Fibroblast of lung (primary cell): ENCODE results near the gene MAPK8. TPM values are rescaled to one million over a fixed set of nuclear protein-coding genes. Genes with fewer than 3 reads are reported as not detected.

Source experiments
- DNase-seq, 2 donors: peaks; one replicate each; pipeline versions ENCODE4 v3.0.0 to v3.0.0-alpha.2; 2010; ENCODE audit warnings: low read depth in 2 of 2
- H2AFZ ChIP-seq: 2 replicates; pipeline ENCODE4 v1.5.1; 2012; ENCODE audit warnings: low read length, control low read depth, inconsistent platforms
- H3K27ac ChIP-seq: 2 replicates; pipeline ENCODE4 v1.5.1; 2011; ENCODE audit warnings: low read length, control low read depth; ENCODE audit not compliant: insufficient read depth
- H3K27me3 ChIP-seq: 2 replicates; pipeline ENCODE4 v1.5.1; 2011; ENCODE audit warnings: mild to moderate bottlenecking, low read length; ENCODE audit not compliant: control insufficient read depth, insufficient read depth
- H3K36me3 ChIP-seq: 2 replicates; pipeline ENCODE4 v1.5.1; 2011; ENCODE audit warnings: low read length; ENCODE audit not compliant: control insufficient read depth, insufficient read depth
- H3K4me1 ChIP-seq: 2 replicates; pipeline ENCODE4 v1.5.1; 2011; ENCODE audit warnings: low read length; ENCODE audit not compliant: control insufficient read depth, insufficient read depth; ENCODE audit errors: extremely low read depth
- H3K4me2 ChIP-seq: 2 replicates; pipeline ENCODE4 v1.5.1; 2011; ENCODE audit warnings: low read length, control low read depth; ENCODE audit not compliant: insufficient read depth; ENCODE audit errors: extremely low read depth
- H3K4me3 ChIP-seq, 4 experiments: fragments of 200-600 bp in 1 of 4; sonication (generic) in 1 of 4; replicated peaks in 1 of 4; 2 replicates each; pipeline ENCODE4 v1.5.1; 2011 to 2016; ENCODE audit warnings: low read length in 4 of 4, low read depth in 3 of 4, mild to moderate bottlenecking in 3 of 4, control low read depth in 2 of 4, inconsistent platforms in 1 of 4, mixed read lengths in 1 of 4; ENCODE audit not compliant: insufficient read depth in 1 of 4; ENCODE audit errors: control extremely low read depth in 1 of 4
- H3K79me2 ChIP-seq: 2 replicates; pipeline ENCODE4 v1.5.1; 2012; ENCODE audit warnings: mild to moderate bottlenecking, low read length, inconsistent platforms; ENCODE audit not compliant: control insufficient read depth, insufficient read depth
- H3K9ac ChIP-seq: 2 replicates; pipeline ENCODE4 v1.5.1; 2011; ENCODE audit warnings: mild to moderate bottlenecking, low read length, control low read depth; ENCODE audit not compliant: insufficient read depth
- H3K9me3 ChIP-seq: 2 replicates; pipeline ENCODE4 v1.5.1; 2012; ENCODE audit warnings: low read depth, low read length; ENCODE audit not compliant: control insufficient read depth, insufficient read depth
- H4K20me1 ChIP-seq: 2 replicates; pipeline ENCODE4 v1.5.1; 2011; ENCODE audit warnings: low read length; ENCODE audit not compliant: control insufficient read depth, insufficient read depth; ENCODE audit errors: extremely low read depth
- CTCF ChIP-seq, 2 donors: IDR thresholded peaks in 1 of 2; conservative IDR thresholded peaks in 1 of 2; 1 replicate in 1 of 2; 2 replicates in 1 of 2; pipeline ENCODE4 v1.5.1; 2011 to 2012; ENCODE audit warnings: low read length in 2 of 2, control low read depth in 1 of 2, inconsistent platforms in 1 of 2, low read depth in 1 of 2, mild to moderate bottlenecking in 1 of 2
- EZH2 ChIP-seq: IDR thresholded peaks from 2 replicates; pipeline ENCODE4 v1.5.1; 2012; ENCODE audit warnings: low read length, control low read depth, mild to moderate bottlenecking; ENCODE audit errors: missing control alignments
- polyA plus RNA-seq, 2 donors: library from polyadenylated mRNA; depleted of rRNA in 1 of 2; stranded (reverse) in 1 of 2; unstranded in 1 of 2; fragments of >200 nt; gene quantifications; 2 replicates each; pipeline ENCODE4 v1.2.1, GENCODE V29; 2011 to 2012; ENCODE audit warnings: missing spikeins in 1 of 2
- total RNA-seq: library from RNA; depleted of rRNA; stranded (reverse); fragments of >200 nt; gene quantifications from 2 replicates; pipeline ENCODE4 v1.2.1, GENCODE V29; 2014

Gene MAPK8
- total and polyA plus RNA-seq, 2 donors (not counting 1 experiment from before 2014, with no cell fraction given): 29.4 to 53.7 TPM

DNA sequence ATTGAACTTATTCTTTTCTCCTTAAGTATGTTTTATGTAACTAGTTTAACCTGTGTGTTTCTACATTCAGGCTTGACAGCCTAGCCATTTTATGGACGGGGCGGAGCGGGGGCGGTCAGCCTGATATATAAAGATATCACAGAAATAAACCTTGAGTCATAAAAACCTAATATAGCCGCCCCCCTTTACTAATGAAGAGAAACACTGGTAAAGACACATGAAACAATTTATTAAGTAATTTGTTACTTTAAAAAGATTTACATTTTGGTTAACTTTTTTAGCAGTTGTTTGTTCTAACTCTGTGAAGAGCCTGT, 84.0 kb downstream of the MAPK8 start:
- Histone ChIP-seq H3K79me2 (peaks cover 16% of the 10 kb centered on the region), H4K20me1 (peaks cover 3% of the 10 kb centered on the region), H3K9me3 (no peaks in the 10 kb centered on the region), H3K4me1 (peaks cover 10% of the 10 kb centered on the region), H3K27me3 (no peaks in the 10 kb centered on the region), H3K36me3 (no peaks in the 10 kb centered on the region), H3K9ac (no peak overlapping the region), H3K4me2 (no peak overlapping the region), H2AFZ (no peak overlapping the region), H3K27ac (no peak overlapping the region), H3K4me3 (no peak overlapping the region)
- TF ChIP-seq CTCF (conservative IDR thresholded peaks at IDR 0.05 in 1 of 2, IDR thresholded peaks at IDR 0.05 in 1 of 2; ENCODE audit: low read depth in 1 of 2, low read length in 2 of 2) (no peak), EZH2 (no peak)
- DNase-seq: no peak

GRCh38 chr10:48390933-48391845, 84.7 kb downstream of the MAPK8 start:
- Histone ChIP-seq H3K9me3 (no peaks in the 10 kb centered on the region), H3K4me1 (peaks cover 10% of the 10 kb centered on the region), H3K79me2 (peaks cover 15% of the 10 kb centered on the region), H4K20me1 (peaks cover 3% of the 10 kb centered on the region), H3K4me2 (peak overlapping the region; percentile 37), H3K27me3 (no peaks in the 10 kb centered on the region), H3K36me3 (no peaks in the 10 kb centered on the region), H2AFZ (no peak overlapping the region), H3K27ac (no peak overlapping the region), H3K4me3 (no peak overlapping the region), H3K9ac (no peak overlapping the region)
- no peak for TF ChIP-seq EZH2
- TF ChIP-seq CTCF (conservative IDR thresholded peaks at IDR 0.05 in 1 of 2, IDR thresholded peaks at IDR 0.05 in 1 of 2; ENCODE audit: low read depth in 1 of 2, low read length in 2 of 2): no peak
- peak; percentile 52 to 83 for DNase-seq

DNA sequence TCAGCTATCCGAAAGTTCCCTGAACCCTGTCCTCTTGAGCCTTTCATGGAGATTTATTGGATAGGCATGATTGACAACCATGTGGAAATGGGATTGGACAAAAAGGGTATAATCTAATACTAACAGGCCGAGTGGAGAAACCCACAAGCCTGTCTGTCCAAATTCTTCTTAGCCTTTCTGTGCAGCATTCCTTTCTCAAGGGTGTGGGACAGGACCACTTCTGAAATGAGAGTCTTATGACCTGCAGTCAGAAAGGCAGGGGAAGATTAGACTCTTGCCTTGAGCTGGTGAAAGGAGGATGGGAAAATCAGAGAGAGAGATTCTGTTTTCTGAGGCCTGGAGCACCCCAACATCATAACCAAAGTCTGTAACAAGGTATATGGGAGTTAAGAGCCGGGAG, 85.5 kb downstream of the MAPK8 start:
- no peak overlapping the region for H3K4me2 ChIP-seq
- no peak overlapping the region for H3K4me3 ChIP-seq
- H3K27me3 ChIP-seq: no peaks in the 10 kb centered on the region
- H4K20me1 ChIP-seq: peaks cover 3% of the 10 kb centered on the region
- DNase-seq: peak in 1 of 2 donors; percentile 30
- no peaks in the 10 kb centered on the region for H3K36me3 ChIP-seq
- TF ChIP-seq CTCF (conservative IDR thresholded peaks at IDR 0.05 in 1 of 2, IDR thresholded peaks at IDR 0.05 in 1 of 2; ENCODE audit: low read depth in 1 of 2, low read length in 2 of 2) (no peak), EZH2 (no peak)
- H3K4me1 ChIP-seq: peaks cover 10% of the 10 kb centered on the region
- no peak overlapping the region for H2AFZ ChIP-seq
- peaks cover 15% of the 10 kb centered on the region for H3K79me2 ChIP-seq
- no peak overlapping the region for H3K9ac ChIP-seq
- no peak overlapping the region for H3K27ac ChIP-seq
- no peaks in the 10 kb centered on the region for H3K9me3 ChIP-seq
